NCI-H1105 treated with DMSO at 0.1 percent for 48 hours (cell line): Measurements from ENCODE around the gene MS4A4E.
A peak's percentile ranks its signal among the peaks of the same experiment; 100 is the strongest.
"Not testable (repeated sequence)": the region's sequence is repeated elsewhere in the genome, so short reads cannot be mapped to it uniquely, and the experiment has no call there.

Source experiments
- DNase-seq: peaks from one replicate; lab custom pipeline; 2025; lab: John Stamatoyannopoulos, UW

Gene MS4A4E

DNA sequence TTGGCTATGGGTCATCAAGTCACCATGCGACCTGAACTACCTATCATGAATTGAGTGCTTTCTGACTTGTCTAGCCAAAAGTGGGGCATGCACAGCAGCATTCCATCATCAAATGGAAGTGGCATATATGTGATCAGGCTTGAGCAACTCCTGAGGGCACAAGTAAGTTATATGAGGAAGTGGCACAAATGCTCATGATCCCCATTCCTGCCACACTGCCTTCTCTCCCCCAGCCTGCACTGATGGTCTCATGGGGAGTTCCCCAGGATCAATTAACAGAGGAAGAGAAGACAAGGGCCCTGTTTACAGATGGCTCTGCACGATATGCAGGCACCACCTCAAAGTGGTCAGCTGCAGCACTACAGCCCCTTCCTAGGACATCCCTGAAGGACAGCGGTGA, 21.8 kb downstream of the MS4A4E start:
- no peak for DNase-seq

DNA sequence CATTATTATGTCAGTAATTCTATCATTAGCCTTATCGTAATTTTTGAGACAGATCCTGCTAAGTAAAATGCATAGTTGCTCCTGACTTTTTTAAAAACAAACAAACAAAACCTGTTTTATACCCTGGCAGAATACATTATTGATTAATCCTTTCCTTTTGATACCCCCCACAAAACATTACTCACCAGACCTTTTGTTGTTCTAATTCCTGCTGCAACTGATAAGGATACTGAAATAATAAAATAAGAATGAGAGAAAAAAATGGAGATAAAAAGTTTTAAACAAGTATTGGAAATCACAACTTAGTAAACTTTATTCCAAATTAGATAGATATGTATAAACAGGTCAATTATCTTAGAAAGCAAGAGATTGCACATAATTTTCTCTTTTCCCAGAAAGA, 28.6 kb downstream of the MS4A4E start:
- DNase-seq = no peak

DNA sequence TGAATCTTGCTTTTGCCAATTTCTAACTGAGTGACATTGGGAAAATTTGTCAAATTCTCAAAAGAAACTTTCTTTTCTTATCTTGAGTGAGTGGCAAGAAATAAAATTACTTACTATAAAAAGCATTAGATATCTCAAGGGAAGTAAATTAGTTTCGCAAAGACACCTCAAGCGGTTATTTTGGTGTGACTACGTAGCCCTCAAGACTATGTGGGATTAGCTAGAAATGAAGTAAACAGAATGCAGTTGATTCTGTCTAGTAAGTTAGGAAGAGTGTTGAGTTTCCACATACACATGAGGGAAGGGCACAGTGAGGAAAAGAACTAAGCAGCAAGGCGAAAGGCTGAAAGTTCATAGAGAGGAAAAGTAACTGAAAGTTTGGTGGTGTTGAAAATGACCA, 31.7 kb downstream of the MS4A4E start:
- no peak for DNase-seq

DNA sequence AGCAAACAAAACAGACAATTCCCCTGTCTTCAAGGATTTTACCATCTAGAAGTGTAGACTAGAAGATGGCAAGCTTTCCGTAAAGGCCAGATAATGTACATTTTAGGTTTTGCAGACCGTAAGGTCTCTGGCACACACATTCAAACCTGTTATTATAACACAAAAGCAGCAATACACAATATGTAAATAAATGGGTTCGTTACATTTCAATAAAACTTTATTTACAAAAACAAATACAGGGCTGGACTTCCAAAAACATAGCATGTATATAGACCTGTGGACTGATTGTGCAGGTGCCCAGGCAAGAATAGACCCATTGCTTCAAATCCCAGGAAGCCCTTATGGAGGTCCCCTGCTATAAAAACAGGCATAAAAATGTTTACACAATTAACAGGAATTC, 33.0 kb downstream of the MS4A4E start:
- no peak for DNase-seq

DNA sequence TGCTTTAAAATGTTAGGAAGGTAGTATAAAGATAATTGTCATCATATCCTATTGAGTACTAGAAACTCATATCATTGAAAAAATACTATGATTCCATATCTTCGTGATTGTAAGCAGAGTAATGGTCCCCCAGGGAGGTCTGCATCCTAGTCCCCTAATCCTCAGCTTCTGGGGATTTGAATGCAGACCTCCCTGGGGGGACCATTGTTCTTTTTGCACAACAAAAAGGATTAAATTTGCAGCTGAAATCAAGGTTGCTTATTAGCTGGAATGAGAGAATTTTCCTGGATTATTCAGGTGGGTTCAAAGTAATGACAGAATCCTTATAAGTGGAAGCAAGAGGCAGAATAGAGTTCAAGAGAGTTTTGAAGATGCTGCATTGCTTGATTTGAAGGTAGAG, 34.0 kb downstream of the MS4A4E start:
- no peak for DNase-seq

DNA sequence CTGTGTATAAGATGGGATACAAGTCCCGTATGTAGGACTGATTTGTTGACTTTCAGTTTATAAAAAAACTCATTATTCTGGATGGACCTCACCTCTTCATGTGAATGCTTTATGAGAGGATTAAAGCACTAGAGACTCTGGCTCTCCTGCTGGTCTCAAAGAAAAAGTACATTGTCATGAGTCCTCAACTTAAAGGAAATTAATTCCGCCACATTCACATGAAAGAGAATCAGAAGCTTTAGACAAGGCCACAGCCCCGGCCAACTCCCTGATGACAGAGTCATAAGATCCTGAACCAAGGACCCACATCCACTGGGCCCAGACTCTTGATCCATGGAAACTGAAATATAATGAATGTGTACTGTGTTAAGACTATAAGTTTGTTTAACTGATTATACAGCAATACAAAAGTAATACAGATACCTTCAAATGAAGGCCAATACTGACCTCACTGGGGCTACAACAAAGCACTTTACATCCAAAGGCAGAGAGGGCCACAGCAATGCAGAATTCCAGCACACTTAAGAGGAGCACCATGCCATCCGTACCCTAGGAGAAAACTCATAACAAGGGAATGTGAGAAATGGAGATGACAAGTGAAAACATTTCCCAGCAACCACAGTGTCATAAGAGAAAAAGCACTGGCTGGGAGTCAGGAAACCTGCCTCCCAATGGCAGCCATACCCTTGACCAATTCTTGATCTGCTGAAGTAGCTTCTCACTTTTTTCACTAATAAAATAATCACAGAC, 34.6 kb downstream of the MS4A4E start:
- no peak for DNase-seq

DNA sequence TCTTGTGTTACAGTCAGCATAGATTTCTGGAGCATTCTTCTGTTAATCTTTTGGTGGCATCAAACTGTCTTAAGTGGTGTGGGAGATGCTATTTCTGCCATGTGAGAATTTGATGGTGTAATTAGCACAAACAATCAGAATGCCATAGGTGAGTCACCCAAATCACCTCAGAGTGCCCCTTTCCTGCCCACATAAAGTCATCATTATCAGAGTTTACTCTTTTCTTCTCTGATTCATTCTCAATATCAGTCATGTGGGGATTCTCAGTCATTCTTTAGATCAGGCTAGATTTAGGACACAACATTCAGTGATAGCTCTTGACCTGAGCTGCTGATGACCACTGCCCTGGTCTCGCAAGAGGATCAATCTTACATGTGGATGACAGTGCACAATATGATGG, 36.3 kb downstream of the MS4A4E start:
- no peak for DNase-seq

DNA sequence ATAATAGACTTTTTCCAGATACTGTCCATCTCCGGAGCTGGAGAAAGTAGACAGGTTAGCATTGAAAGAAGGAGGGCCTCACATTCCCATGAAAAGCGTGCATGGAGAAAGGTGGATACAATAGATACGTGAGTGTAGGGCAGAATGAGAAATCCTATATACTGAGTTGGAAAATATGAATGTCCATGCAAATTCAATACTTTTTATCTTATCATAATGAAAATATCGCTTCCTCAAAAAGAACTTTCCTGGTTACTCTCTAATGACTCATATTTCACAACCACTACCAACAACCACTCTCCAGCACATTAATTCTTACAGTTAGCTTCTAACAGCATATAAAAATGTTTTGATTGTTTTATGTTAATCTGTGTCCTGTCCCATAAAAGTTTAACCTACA, 38.0 kb downstream of the MS4A4E start:
- DNase-seq = no peak

DNA sequence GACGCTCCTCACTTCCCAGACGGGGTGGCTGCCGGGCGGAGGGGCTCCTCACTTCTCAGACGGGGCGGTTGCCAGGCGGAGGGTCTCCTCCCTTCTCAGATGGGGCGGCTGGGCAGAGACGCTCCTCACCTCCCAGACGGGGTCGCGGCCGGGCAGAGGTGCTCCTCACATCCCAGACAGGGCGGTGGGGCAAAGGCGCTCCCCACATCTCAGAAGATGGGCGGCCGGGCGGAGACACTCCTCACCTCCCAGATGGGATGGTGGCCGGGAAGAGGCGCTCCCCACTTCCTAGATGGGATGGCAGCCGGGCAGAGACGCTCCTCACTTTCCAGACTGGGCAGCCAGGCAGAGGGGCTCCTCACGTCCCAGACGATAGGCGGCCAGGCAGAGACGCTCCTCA, 41.6 kb downstream of the MS4A4E start:
- not testable (repeated sequence) for DNase-seq

DNA sequence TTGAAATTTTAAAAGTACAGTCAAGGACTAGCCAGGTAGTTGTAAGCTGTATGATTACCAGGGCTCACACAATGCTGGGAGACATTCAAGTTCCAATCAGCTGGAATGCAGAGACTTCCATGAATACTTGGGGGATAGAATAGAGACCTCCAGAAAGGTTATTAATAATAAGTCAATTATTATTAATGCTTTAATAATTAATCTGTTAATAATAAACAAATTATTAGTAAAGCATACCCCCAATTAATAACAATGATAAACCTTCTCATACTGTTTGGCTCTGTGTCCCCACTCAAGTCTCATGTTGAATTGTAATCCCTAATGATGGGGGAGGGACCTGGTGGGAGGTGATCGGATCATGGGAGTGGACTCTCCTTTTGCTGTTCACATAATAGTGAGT, 45.5 kb downstream of the MS4A4E start:
- DNase-seq = no peak

DNA sequence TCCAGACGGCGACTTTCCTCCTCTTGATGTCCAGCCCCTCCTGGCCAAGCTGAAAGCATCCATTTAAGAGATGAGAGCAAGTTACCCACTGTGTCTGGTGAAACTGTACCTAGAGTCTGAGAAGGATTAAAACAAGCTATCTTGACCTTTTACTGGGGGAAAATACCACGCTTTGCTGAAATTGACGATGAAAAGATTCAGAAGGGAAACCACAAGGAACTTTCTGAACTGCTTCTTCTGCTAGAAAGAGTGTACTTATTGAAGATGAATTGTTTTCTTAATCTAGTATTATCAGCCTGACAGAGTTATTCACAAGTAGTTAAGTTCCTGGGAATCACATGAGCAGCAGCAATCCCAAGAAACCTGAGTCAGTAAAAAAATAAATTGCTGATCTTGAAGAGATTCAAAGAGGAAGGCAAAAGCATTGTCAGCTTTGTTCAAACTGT, 47.0 kb downstream of the MS4A4E start:
- DNase-seq = no peak

DNA sequence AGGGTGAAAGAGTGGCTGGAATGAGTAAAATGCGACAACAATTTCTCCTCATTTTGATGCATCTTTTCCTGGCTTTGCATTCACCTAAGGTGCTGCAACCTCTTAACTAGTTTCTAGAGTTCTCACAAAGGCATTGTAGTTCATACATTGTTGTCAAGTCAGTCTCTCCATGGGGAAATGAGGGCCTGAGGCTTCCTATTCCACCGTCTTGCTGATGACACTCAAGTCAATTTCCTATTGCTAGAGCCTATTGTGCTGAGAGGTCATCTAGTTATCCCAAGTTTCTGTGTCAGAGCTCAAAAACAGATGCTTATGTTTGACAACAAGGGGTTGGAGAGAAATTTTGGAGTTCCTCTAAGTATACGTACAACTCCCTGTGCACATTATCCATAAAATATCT, 48.4 kb downstream of the MS4A4E start:
- no peak for DNase-seq

DNA sequence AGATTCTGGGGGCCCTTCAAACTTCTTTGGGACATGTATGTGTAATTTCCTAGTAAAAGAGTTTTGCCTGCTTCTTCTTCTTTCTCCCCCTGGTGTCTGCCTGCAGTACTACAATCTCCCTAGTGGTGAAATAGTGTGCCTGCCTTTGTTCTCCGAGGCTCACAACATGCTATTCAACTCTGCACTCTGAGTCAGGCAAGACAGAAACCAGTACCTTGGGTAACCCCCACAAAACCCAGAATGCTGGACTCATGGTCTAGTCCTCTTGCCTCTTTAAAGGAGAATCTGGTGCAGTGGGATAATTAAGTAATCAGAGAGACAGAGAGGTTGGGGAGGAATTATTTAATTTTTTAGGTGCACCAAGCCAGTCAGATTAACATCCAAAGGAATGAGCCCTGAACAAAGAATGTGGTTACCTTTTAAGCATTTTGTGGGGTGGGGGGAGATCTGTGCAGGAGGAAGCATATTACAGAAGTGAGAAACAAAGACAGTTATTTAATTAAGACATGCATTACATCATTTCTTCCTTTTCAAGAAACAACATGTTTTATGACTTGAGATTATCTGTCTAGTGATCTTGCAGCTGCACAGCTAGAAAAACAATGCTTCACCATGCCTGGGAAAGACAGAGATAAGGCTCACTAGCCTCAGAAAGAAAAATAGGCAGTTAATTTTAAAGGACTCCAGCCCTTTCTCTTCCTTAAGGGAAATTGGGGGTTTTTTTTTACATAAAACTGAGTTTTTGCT, 49.1 kb downstream of the MS4A4E start:
- DNase-seq = peak; percentile 43

DNA sequence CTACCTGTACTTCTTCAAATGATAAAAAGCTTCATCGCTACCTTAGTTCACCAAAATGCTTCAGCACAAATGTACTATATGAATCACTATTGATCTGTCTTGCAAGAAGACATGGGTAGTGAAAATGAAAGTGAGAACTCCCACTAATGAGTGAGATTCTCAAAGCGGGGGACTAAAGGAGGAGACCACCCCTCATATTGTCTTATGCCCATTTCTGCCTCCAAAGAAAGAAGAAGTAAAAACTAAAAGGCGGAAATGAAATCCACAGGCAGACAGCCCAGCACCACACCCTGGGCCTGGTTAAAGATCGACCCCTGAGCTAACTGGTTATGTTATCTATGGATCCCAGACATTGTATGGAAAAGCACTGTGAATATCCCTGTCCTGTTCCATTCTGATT, 50.4 kb downstream of the MS4A4E start:
- not testable (repeated sequence) for DNase-seq

DNA sequence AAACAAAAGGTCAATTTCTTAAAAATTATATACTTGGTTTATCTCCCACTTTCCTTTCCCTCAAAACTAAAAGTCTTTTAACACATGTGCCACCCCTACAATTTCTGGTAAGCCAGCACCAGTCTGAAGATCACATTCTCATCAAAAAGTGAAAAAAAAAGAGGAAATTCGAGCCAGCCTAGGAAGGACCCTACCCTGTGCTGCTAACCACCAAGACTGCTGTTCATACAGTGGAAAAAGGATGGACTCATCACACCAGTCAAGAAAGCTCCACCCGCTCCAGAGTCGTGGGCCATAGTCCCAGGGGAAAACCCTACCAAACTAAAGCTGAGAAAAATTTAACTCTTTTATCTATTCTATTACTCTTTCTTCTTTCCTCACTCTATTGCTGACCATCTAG, 54.5 kb downstream of the MS4A4E start:
- DNase-seq = not testable (repeated sequence)

DNA sequence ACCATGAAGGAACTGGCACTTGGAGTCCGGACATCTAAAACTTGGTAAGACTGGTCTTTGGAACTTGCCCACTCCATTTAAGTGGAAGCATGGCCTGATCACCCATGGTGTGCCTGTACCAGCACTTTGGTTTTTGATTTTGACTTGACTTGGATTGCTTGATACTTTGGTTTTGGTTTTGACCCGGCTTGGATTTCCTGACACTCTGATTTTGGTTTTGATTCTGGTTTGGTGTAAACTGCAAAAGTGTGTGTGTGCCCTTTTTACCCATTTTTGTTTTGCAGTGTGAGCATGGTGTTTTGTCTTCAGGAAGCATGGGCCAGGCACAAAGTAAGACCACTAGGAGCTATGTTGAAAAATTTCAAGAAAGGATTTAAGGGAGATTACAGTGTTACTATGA, 56.8 kb downstream of the MS4A4E start:
- DNase-seq = not testable (repeated sequence)

DNA sequence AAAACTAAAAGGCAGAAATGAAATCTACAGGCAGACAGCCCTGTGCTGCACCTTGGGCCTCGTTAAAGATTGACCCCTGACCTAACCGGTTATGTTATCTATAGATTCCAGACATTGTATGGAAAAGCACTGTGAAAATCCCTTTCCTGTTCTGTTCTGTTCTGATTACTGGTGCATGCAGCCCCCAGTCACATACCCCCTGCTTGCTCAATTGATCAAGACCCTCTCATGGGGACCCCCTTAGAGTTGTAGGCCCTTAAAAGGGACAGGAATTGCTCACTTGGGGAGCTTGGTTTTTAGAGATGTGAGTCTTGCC, 57.5 kb downstream of the MS4A4E start:
- DNase-seq = not testable (repeated sequence)

DNA sequence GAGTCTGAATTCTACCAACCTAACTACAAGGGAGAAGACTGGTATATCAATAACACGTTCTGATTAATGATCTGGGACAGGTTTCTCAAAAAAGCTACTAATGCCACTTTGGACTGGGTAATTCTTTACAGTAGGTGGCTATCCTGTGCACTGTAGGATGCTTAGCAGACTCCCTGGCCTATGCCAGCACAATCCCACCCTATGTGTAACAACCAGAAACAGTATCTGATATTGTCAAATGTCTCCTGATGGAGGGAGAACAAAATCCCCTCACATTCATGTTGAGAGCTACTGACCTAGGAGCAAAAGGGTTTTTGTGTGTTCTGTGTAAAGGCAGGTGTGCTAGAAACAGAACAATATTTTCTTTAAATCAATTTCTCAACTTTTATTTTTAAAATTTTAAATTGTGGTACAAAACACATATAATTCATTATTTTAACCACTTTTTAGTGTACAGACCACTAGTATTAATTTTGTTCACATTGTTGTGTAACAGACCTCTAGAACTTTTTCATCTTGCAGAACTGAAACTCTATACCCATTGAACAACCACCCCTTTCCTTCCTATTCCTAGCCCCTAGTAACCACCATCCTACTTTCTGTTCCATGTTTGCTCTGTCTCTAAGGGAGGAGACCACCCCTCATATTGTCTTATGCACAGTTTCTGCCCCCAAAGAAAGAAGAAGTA, 58.0 kb downstream of the MS4A4E start:
- no peak for DNase-seq

DNA sequence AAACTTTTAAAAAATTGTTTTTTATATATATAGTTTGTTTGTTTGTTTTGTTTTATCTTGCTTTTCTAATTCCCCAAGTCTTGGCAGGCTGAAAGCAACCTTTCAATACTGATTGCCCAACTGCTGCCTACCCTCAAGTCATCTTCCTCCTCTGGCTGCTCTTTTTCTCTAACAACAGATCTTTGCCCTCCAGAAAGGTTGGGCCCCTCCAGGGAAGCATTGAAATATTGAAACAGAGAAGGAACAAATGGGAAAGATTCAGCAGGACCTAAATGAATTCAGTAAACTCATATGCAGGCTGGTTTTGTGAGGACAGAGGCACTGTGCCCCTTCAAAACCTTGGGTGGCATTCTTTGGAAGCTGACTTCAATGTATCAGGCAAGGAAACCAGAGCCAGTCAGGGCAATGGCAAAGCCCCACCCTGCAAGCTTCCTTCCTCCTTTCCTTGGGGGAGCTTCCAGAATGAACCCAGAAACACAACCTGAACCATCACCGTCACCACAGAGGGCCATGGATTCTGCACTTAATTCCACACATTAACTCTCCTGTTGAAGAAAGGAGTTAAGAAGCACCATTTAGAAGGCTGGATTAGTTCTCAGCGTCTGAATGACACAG, 59.2 kb downstream of the MS4A4E start:
- no peak for DNase-seq

DNA sequence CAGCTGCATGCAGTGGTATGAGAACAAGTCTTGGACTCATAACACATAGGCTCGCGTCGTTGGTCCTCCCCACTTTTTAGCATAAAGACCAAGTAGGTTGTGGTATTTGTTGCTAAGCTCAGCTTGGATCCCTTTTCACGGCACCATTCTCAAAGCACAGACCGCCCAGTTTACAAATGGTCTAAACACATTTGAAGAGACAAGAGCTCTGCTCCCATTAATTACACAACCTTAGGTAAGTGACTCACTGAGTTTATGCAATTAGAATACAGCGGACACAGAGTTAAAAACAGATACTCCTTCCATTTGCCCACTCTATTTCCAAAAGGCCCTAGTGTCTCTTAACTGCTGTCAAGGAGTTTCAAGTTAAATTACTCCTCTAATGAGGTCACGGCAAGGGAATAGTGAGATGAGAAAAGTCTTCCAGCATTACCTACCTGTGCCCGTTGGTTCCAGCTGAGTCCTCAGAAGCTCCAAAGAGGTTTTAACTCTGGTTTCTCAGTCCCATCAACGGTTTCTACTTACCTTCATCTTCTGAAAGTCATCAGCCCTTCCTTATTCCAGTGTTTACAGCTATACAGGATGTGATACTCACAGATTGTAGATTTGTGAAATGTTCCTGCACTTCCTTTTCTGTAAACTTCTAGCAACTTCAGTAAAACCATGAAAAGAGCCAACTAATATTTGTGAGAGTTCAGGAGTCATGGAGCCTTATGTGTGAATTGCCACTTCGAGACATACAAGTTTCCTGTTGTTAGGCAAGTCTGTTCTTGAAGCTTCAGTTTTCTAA, 60.2 kb downstream of the MS4A4E start, which contains the start of gene MS4A6A:
Gene MS4A6A, minus strand, starts transcription at position 543 of the 790 bp plus-strand sequence. CDS start 1,356 bp downstream, outside the sequence.
- no peak for DNase-seq

DNA sequence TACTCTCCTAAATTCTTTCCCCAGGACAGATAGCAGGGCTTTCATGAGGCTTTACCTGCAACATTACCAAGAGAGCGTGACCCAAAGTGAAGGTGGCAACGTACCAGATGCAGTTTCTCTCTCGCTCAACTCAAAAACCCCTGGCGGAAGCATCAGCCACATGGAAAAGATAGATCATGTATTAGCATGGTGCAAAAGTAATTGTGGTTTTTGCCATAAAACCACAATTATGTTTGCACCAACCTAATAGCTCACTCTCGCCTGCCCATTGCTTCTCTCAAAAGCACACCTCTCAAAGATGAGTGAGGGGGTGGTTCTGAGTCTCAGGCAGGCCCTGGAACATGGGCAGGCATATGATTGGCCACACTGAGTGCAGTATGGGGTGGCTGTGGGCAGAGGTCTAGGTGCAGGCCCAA, 67.1 kb downstream of the MS4A4E start:
- no peak for DNase-seq

DNA sequence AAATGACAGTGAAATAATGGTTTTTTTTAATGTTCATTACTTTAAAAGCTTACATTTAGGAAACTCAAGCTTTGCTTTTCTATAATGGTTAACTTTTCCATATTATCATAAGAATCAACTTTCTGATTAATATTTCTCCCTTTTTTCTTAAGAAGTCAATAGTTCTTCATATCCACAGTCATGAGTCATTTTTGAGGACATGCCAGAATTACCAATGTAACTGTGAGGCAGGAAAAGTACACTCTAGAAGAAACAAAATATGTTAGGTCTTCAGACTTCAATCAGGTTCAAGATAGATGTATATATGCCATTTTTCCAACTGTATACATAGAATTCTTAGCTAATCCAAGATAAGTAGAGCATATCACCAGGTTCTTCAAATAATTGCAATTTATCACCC, 70.9 kb downstream of the MS4A4E start:
- no peak for DNase-seq
